Measurements from ENCODE around the gene SORCS2.
"Not testable (repeated sequence)": the region's sequence is repeated elsewhere in the genome, so short reads cannot be mapped to it uniquely, and the experiment has no call there.

SORCS2 gene

GRCh38 chr4:7571001-7571400 is 378.7 kb downstream of the SORCS2 start:
- Histone ChIP-seq H3K9me3 (ENCODE audit: low read length) (no peaks in the 10 kb centered on the region), H3K4me1 (ENCODE audit: insufficient read depth, low read length) (no peaks in the 10 kb centered on the region), H3K36me3 (ENCODE audit: insufficient read depth, low read length) (no peaks in the 10 kb centered on the region), H3K4me3 (ENCODE audit: low read length) (no peak overlapping the region), H2AFZ (ENCODE audit: low read depth, low read length) (no peak overlapping the region), H3K27me3 (ENCODE audit: insufficient read depth, low read length) (no peaks in the 10 kb centered on the region)

GRCh38 chr4:7571701-7572100 is 379.4 kb downstream of the SORCS2 start:
- Histone ChIP-seq H3K36me3 (ENCODE audit: insufficient read depth, low read length) (no peaks in the 10 kb centered on the region), H3K27me3 (ENCODE audit: insufficient read depth, low read length) (no peaks in the 10 kb centered on the region), H2AFZ (ENCODE audit: low read depth, low read length) (no peak overlapping the region), H3K4me1 (ENCODE audit: insufficient read depth, low read length) (no peaks in the 10 kb centered on the region), H3K4me3 (ENCODE audit: low read length) (no peak overlapping the region), H3K9me3 (ENCODE audit: low read length) (peaks cover 3% of the 10 kb centered on the region)

DNA sequence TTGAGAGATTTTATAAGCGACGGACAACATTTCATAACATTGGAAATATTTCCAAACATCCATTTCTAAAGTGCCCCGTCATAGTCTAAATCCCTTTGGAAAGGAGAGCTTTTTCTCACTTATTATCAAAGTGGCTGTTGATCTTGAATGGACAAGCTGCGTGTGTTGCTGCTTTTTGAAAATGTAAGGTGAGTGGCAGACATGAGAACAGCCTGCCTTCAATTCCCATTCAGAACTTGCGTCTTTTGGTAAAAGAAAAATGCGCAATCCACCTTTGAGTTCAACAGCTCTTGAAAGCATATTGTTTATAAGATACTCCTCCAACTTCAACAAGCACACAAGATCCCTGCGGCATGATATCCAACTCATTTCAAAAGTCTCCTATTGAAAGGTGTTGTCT is 380.6 kb downstream of the SORCS2 start:
- Histone ChIP-seq H3K9me3 (ENCODE audit: low read length) (peaks cover 10% of the 10 kb centered on the region), H2AFZ (ENCODE audit: low read depth, low read length) (no peak overlapping the region), H3K36me3 (ENCODE audit: insufficient read depth, low read length) (no peaks in the 10 kb centered on the region), H3K27me3 (ENCODE audit: insufficient read depth, low read length) (no peaks in the 10 kb centered on the region), H3K4me1 (ENCODE audit: insufficient read depth, low read length) (no peaks in the 10 kb centered on the region), H3K4me3 (ENCODE audit: low read length) (no peak overlapping the region)

DNA sequence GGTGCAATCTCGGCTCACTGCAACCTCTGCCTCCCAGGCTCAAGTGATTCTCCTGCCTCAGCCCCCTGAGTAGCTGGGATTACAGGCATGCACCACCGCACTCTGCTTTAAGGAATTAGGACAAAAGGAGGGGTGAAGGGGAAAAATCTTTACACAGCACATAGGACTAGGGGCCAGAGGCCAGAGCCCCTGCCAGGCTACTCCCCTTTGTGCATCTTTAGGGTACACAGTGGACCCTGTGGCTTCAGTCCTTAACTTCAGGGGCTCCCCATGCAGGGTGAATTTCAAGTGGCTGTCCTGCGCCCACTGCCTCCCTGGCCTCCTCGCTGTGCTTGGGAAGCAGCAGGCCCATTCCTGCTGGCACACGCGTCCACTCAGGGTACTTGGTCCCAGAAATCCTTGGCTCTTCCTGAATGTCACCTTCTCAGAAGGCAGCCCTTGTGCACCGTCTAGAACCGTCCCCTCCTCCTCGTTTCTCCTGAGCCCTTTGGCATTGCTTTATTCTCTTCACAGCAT is 381.3 kb downstream of the SORCS2 start:
- peaks cover 15% of the 10 kb centered on the region for H3K9me3 ChIP-seq (ENCODE audit: low read length)
- H2AFZ ChIP-seq (ENCODE audit: low read depth, low read length), result no peak overlapping the region
- no peaks in the 10 kb centered on the region for H3K27me3 ChIP-seq (ENCODE audit: insufficient read depth, low read length)
- no peak overlapping the region for H3K4me3 ChIP-seq (ENCODE audit: low read length)
- H3K36me3 ChIP-seq (ENCODE audit: insufficient read depth, low read length), result no peaks in the 10 kb centered on the region
- no peaks in the 10 kb centered on the region for H3K4me1 ChIP-seq (ENCODE audit: insufficient read depth, low read length)

- H2AFZ ChIP-seq (ENCODE audit: low read depth, low read length), result no peak overlapping the region
- no peaks in the 10 kb centered on the region for H3K27me3 ChIP-seq (ENCODE audit: insufficient read depth, low read length)
- H3K4me1 ChIP-seq (ENCODE audit: insufficient read depth, low read length), result no peaks in the 10 kb centered on the region
- no peaks in the 10 kb centered on the region for H3K36me3 ChIP-seq (ENCODE audit: insufficient read depth, low read length)
- H3K4me3 ChIP-seq (ENCODE audit: low read length), result no peak overlapping the region
- H3K9me3 ChIP-seq (ENCODE audit: low read length), result peaks cover 18% of the 10 kb centered on the region
These were observed 382.1 kb downstream of the SORCS2 start for GRCh38 chr4:7574287-7575014.

GRCh38 chr4:7575426-7575825 is 383.1 kb downstream of the SORCS2 start:
- no peak overlapping the region for H3K4me3 ChIP-seq (ENCODE audit: low read length)
- peaks cover 18% of the 10 kb centered on the region for H3K9me3 ChIP-seq (ENCODE audit: low read length)
- H2AFZ ChIP-seq (ENCODE audit: low read depth, low read length), result no peak overlapping the region
- no peaks in the 10 kb centered on the region for H3K4me1 ChIP-seq (ENCODE audit: insufficient read depth, low read length)
- no peaks in the 10 kb centered on the region for H3K36me3 ChIP-seq (ENCODE audit: insufficient read depth, low read length)
- H3K27me3 ChIP-seq (ENCODE audit: insufficient read depth, low read length), result no peaks in the 10 kb centered on the region

- peaks cover 18% of the 10 kb centered on the region for H3K9me3 ChIP-seq (ENCODE audit: low read length)
- not testable (repeated sequence) for H2AFZ ChIP-seq (ENCODE audit: low read depth, low read length)
These were observed 385.2 kb downstream of the SORCS2 start for GRCh38 chr4:7577361-7578039.

GRCh38 chr4:7581477-7581876 is 389.1 kb downstream of the SORCS2 start:
- Histone ChIP-seq H3K4me3 (ENCODE audit: low read length) (no peak overlapping the region), H3K36me3 (ENCODE audit: insufficient read depth, low read length) (no peaks in the 10 kb centered on the region), H3K9me3 (ENCODE audit: low read length) (peaks cover 17% of the 10 kb centered on the region), H3K4me1 (ENCODE audit: insufficient read depth, low read length) (no peaks in the 10 kb centered on the region), H2AFZ (ENCODE audit: low read depth, low read length) (no peak overlapping the region), H3K27me3 (ENCODE audit: insufficient read depth, low read length) (peaks cover 3% of the 10 kb centered on the region)

More at GRCh38 chr4:7577361-7578039, 385.2 kb downstream of the SORCS2 start:
- not testable (repeated sequence) for H3K36me3 ChIP-seq (ENCODE audit: insufficient read depth, low read length); H3K27me3 ChIP-seq (ENCODE audit: insufficient read depth, low read length); H3K4me3 ChIP-seq (ENCODE audit: low read length); H3K4me1 ChIP-seq (ENCODE audit: insufficient read depth, low read length)

DNA sequence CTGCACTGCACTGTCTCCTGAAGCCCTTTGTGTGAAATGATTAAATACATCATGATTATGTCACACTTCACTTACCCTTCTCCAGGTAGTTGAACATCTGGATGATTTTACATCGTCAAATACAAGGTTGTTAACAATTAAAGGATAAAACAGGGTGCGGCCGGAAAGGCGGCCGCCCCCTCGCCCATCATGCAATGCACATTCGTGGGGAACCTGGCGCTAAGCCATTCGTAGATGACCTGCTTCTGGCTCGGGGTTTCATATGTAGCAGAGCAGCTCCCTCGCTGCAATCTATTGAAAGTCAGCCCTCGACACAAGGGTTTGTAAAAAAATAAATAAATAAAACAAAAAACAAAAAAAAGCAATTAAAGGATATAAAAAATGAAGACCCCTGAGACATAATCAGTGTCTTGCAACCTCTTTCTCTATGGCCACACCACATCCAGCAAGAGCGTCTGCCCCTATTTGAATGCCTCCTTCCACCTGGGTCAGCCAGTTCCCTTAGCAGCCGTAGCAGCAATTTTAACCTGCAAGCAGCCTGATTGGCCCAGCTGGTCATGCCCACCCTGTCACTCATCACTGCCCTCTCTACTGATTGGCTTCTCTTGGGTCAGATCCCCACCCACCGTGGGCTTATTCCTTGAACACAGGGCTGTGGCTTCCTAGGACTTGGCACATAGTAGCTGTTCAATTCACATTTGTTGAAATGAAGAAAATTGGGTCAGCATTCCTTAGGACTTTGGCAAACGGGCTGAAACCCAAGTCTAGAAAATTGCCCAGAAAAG is 390.2 kb downstream of the SORCS2 start:
- peaks cover 3% of the 10 kb centered on the region for H3K27me3 ChIP-seq (ENCODE audit: insufficient read depth, low read length)
- H3K4me3 ChIP-seq (ENCODE audit: low read length), result no peak overlapping the region
- H3K9me3 ChIP-seq (ENCODE audit: low read length), result peaks cover 9% of the 10 kb centered on the region
- H2AFZ ChIP-seq (ENCODE audit: low read depth, low read length), result no peak overlapping the region
- H3K4me1 ChIP-seq (ENCODE audit: insufficient read depth, low read length), result no peaks in the 10 kb centered on the region
- H3K36me3 ChIP-seq (ENCODE audit: insufficient read depth, low read length), result no peaks in the 10 kb centered on the region

- H3K36me3 ChIP-seq (ENCODE audit: insufficient read depth, low read length), result no peaks in the 10 kb centered on the region
- H3K27me3 ChIP-seq (ENCODE audit: insufficient read depth, low read length), result peaks cover 5% of the 10 kb centered on the region
- no peaks in the 10 kb centered on the region for H3K4me1 ChIP-seq (ENCODE audit: insufficient read depth, low read length)
- no peak overlapping the region for H3K4me3 ChIP-seq (ENCODE audit: low read length)
- no peak overlapping the region for H2AFZ ChIP-seq (ENCODE audit: low read depth, low read length)
- H3K9me3 ChIP-seq (ENCODE audit: low read length), result peaks cover 3% of the 10 kb centered on the region
These were observed 391.8 kb downstream of the SORCS2 start for GRCh38 chr4:7584098-7584497.

GRCh38 chr4:7584606-7585159 is 392.3 kb downstream of the SORCS2 start:
- H3K9me3 ChIP-seq (ENCODE audit: low read length), result no peaks in the 10 kb centered on the region
- no peak overlapping the region for H2AFZ ChIP-seq (ENCODE audit: low read depth, low read length)
- no peak overlapping the region for H3K4me3 ChIP-seq (ENCODE audit: low read length)
- no peaks in the 10 kb centered on the region for H3K4me1 ChIP-seq (ENCODE audit: insufficient read depth, low read length)
- H3K36me3 ChIP-seq (ENCODE audit: insufficient read depth, low read length), result no peaks in the 10 kb centered on the region
- H3K27me3 ChIP-seq (ENCODE audit: insufficient read depth, low read length), result peaks cover 5% of the 10 kb centered on the region

DNA sequence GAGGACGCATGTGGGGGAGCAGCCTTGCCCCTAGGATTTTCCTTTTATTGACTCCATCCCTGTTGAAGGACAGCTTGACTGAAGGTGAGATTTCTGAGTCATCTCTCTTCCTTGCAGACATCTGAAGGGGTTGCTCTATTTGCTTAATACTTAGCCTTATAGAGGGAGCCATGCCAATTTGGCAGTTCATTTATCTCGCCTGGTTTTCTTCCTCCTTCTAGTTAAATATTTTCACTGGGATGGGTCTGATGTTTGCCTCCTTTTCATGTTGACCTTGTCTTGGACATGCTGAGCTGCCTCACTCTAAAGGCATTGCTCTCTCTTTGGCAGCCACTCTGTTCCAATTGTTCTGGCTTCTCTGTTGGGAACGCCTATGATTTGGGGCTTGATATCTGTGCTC is 393.4 kb downstream of the SORCS2 start:
- no peaks in the 10 kb centered on the region for H3K36me3 ChIP-seq (ENCODE audit: insufficient read depth, low read length)
- no peak overlapping the region for H3K4me3 ChIP-seq (ENCODE audit: low read length)
- H2AFZ ChIP-seq (ENCODE audit: low read depth, low read length), result no peak overlapping the region
- peaks cover 5% of the 10 kb centered on the region for H3K27me3 ChIP-seq (ENCODE audit: insufficient read depth, low read length)
- H3K4me1 ChIP-seq (ENCODE audit: insufficient read depth, low read length), result no peaks in the 10 kb centered on the region
- H3K9me3 ChIP-seq (ENCODE audit: low read length), result no peaks in the 10 kb centered on the region
